Measurements from ENCODE around the gene CABP4.
"Not testable (repeated sequence)": the region's sequence is repeated elsewhere in the genome, so short reads cannot be mapped to it uniquely, and the experiment has no call there.

Gene CABP4

GRCh38 chr11:67453816-67454732 lies 1.1 kb upstream of the CABP4 start:
- no peak for DNase-seq (ENCODE audit: low read depth in 2 of 2)

GRCh38 chr11:67456068-67456705 lies 1.0 kb downstream of the CABP4 start:
- no peak for DNase-seq (ENCODE audit: low read depth in 2 of 2)

- DNase-seq (ENCODE audit: low read depth in 2 of 2), result no peak
Observed at GRCh38 chr11:67457453-67457852, 2.3 kb downstream of the CABP4 start.

DNA sequence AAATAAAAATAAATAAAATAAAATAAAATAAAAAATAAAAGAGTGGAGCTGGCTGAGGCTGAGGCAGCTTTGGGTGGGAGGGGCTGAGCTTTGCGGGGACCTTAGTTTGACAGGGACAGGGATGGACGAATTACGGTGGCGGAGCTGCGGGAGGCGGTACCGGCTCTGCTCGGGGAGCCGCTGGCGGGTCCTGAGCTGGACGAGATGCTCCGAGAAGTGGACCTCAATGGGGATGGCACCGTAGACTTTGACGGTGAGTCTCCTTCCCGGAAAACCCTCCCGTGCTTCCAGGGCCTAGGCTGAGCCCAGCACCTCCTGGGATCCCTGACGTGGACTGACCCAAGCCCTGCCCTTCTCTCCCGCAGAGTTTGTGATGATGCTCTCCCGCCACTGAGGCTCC lies 3.1 kb downstream of the CABP4 start:
- DNase-seq (ENCODE audit: low read depth in 2 of 2), result no peak

GRCh38 chr11:67463186-67463585 lies 8.0 kb downstream of the CABP4 start:
- no peak for DNase-seq (ENCODE audit: low read depth in 2 of 2)

GRCh38 chr11:67463680-67464410 lies 8.7 kb downstream of the CABP4 start:
- DNase-seq (ENCODE audit: low read depth in 2 of 2), result no peak

- DNase-seq (ENCODE audit: low read depth in 2 of 2), result peak; percentile 89
Observed at GRCh38 chr11:67464411-67465188, 9.4 kb downstream of the CABP4 start.

- DNase-seq (ENCODE audit: low read depth in 2 of 2), result no peak
Observed at GRCh38 chr11:67465189-67465510, 10.0 kb downstream of the CABP4 start.

DNA sequence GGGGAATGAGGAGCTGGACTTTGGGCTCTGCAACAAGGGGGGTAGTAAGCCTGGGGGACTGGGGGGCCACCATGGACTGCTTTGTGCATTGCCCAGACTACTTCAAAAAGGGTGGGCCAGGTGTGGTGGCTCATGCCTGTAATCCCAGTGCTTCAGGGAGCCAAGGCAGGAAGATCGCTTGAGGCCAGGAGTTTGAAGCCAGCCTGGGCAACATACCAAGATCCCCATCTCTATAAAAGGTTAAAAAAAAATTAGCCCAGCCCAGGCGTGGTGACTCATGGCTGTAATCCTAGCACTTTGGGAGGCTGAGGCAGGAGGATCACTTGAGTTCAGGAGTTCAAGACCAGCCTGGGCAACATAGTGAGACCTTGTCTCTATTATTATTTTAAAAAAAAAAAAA lies 10.4 kb downstream of the CABP4 start:
- DNase-seq (ENCODE audit: low read depth in 2 of 2), result not testable (repeated sequence)

GRCh38 chr11:67466367-67466766 lies 11.2 kb downstream of the CABP4 start:
- DNase-seq (ENCODE audit: low read depth in 2 of 2), result no peak

DNA sequence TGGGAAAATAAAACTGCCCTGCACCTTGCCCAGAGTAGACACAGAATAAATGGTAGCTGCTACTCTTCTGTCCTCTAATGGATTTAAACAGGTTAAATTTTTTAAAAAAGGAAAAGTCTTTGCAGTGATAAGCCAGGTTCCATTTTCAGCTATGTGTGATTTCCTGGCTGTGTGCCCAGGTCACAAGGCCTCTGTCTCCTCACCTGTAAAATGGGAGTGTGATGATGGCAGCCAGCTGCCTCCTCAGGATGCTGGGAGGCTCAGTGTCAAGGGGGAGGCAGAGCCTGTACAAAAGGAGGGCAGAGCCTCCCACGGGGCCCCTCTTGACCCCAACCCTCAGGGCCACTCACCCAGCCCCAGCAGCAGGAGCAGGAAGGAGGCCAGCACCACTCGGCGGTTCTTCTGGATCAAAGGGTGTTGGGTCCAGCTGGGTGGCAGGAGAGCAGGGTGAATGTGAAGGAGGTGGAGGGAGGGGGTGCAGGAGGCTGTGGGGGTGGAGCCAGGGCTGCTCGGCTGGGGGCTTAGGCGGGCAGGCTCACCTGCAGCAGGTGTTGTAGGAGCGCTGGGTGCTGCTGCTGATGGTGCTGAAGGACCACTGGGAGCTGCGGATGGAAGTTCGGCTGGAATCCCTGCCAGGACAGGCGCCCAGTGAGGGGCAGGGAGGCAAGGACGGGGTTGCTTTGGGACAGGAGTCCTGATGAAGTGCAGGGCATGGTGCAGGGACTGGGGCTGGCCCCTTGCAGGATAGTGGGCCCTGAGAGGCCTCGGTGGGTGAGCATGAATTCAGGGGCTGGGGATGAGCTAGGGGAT lies 12.0 kb downstream of the CABP4 start:
- no peak for DNase-seq (ENCODE audit: low read depth in 2 of 2)

GRCh38 chr11:67468056-67468455 lies 12.9 kb downstream of the CABP4 start:
- DNase-seq (ENCODE audit: low read depth in 2 of 2), result no peak

DNA sequence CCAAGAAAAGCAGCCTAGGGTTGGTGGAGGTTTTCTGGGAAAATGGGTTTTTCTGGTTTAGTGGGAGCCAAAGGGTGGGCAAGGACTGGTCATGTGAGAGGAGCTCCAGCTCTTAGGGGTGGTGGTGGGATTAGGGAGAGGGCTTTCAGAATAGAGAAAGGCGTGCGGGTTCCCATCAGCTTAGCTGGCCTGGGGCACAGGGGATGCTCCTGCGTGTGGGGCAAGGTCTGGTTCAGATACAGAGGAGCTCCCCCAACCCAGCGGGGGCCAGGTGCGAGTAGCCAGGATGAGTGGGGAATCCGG lies 13.3 kb downstream of the CABP4 start:
- DNase-seq (ENCODE audit: low read depth in 2 of 2), result no peak

DNA sequence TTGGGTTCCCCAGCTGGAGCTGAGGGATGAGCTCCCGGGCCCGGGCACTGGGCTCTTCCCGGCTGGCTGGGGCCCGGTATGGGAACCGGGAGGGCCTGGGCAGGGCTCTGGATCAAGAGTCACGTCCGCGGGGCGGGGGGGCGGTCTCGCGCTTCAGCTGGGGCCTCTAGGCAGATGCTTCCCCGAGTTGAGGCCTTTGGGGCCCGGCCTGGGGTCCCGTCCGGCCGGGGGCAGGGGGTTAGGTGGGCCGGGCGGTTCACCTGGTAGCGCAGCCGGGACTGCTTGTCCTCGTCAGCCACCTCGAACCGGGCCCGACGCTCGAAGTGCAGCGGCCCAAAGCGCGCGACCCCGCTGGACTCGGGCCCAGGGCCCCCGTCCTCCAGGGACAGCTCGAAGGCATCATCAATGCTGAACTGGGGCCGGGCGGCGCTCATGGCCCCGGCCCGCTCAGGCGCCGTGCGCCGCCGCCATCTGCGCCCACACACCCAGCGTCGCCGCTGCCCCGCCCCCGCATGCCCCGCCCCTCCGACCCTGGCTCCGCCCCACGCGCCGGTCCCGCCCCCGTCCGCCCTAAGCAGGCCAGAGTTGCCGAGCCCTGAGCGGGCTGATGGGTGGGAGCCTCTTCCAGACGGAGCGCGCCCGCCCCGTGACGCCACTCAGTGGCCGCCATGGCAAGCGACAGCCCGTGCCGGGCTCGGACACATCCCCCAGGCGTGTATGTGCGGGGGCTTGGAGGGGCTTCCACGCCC lies 13.8 kb downstream of the CABP4 start, which contains the start of gene TMEM134:
Gene TMEM134, minus strand, starts transcription at position 493 of the 749 bp plus-strand sequence. Its CDS starts 59 bp downstream, at position 434.
- DNase-seq (ENCODE audit: low read depth in 2 of 2), result peak; percentile 93 to 94

DNA sequence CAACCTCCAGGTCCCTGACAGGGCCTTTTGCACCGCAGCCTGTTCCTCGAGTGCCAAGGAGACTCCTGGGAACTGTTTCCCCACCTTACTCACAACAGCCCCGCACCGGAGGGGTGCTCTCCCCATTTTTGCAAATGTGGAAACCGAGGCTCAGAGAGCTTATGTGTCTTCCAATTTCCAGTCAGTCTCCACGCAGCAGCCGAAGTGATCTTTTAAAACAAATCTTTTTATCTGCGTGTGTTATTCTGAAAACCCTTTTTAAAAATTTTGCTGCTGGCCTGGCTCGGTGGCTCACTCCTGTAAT lies 14.3 kb downstream of the CABP4 start:
- DNase-seq (ENCODE audit: low read depth in 2 of 2), result no peak

DNA sequence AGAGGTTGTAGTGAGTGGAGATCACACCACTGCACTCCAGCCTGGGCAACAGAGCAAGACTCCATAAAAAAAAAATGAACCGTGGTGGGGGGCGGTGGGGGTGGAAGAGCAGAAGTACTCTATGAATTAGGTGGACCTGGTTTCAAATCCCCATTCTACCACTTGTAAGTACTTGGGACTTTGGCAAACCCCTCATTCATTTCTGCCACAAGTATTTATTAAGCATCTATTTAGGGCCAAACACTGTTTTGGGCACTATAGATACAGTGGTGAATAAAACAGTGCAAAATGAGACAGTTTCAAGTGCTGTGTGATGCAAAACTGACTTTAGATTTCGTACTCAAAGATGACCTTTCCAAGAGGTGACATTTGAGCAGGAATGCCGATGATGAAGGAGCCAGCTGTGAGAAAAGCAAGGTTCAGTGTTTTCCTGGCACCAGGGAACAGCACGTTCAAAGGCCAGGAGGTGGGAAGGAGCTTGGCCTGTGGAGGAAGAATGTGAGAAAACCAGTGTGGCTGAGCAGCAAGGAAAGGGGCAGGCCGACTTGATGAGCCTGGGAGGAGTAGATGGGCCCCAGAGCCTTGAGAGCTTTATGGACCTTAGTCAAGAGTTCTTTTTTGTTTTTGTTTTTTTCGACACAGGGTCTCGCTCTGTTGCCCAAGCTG lies 15.3 kb downstream of the CABP4 start:
- no peak for DNase-seq (ENCODE audit: low read depth in 2 of 2)

- DNase-seq (ENCODE audit: low read depth in 2 of 2), result no peak
Observed at GRCh38 chr11:67472882-67473281, 17.7 kb downstream of the CABP4 start.

DNA sequence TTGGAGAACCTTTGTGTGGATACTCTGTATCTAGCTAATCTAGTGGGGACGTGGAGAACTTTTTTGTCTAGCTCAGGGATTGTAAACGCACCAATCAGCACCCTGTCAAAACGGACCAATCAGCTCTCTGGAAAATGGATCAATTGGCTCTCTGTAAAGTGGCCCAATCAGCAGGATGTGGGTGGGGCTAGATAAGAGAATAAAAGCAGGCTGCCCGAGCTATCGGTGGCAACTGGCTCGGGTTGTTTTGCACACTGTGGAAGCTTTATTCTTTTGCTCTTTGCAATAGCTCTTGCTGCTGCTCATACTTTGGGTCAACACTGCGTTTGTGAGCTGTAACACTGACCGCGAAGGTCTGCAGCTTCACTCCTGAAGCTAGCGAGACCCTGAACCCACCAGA lies 21.5 kb downstream of the CABP4 start:
- not testable (repeated sequence) for DNase-seq (ENCODE audit: low read depth in 2 of 2)

GRCh38 chr11:67477344-67478050 lies 22.3 kb downstream of the CABP4 start:
- DNase-seq (ENCODE audit: low read depth in 2 of 2), result not testable (repeated sequence)
